Measurements from ENCODE around the gene ABTB1.

The ABTB1 gene

GRCh38 chr3:127688416-127689265 is 15.9 kb downstream of the ABTB1 start:
- DNase-seq (ENCODE audit: extremely low read depth, insufficient read length): no peak
- Histone ChIP-seq H3K4me3 (replicated peaks; ENCODE audit: low read depth, low read length) (no peak overlapping the region), H3K27me3 (replicated peaks; ENCODE audit: control insufficient read depth, insufficient read depth, low read length) (no peaks in the 10 kb centered on the region), H3K36me3 (ENCODE audit: control insufficient read depth, insufficient read depth, low read length) (peaks cover 31% of the 10 kb centered on the region)
- TF ChIP-seq, protein P1, sequence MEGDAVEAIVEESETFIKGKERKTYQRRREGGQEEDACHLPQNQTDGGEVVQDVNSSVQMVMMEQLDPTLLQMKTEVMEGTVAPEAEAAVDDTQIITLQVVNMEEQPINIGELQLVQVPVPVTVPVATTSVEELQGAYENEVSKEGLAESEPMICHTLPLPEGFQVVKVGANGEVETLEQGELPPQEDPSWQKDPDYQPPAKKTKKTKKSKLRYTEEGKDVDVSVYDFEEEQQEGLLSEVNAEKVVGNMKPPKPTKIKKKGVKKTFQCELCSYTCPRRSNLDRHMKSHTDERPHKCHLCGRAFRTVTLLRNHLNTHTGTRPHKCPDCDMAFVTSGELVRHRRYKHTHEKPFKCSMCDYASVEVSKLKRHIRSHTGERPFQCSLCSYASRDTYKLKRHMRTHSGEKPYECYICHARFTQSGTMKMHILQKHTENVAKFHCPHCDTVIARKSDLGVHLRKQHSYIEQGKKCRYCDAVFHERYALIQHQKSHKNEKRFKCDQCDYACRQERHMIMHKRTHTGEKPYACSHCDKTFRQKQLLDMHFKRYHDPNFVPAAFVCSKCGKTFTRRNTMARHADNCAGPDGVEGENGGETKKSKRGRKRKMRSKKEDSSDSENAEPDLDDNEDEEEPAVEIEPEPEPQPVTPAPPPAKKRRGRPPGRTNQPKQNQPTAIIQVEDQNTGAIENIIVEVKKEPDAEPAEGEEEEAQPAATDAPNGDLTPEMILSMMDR (IDR thresholded peaks at IDR 0.05; ENCODE audit: insufficient read depth, low read length, poor library complexity, severe bottlenecking): no peak

DNA sequence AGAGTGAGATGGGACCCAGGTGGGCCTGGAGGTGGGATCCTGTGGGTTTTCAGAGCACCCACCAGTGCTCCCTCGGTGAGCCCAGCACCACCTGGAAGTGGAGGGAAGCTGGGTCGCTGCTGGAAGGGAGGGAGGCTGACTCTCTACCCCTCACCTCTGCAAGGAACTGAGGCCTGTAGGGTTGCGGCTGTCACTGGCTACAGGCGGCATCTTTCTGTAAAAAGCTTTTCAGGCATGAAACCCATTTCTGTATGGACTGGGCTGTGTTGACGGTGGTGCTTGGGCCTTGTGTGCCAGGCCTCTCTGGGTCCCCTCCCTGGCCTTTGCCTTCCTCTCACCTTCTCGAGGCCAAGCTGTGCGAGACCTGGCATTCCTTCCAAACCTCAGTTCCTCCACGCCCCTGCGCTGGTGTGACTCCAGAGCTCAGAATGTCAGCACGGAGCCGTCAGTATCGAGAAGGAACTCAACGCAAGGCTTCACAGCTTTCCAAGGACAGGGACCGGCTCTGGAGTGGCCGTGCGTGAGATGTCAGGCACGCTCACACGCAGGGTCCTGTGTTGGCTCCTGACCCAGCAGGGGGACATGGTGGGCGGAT is 16.6 kb downstream of the ABTB1 start:
- Histone ChIP-seq H3K27me3 (replicated peaks; ENCODE audit: control insufficient read depth, insufficient read depth, low read length) (no peaks in the 10 kb centered on the region), H3K4me3 (replicated peaks; ENCODE audit: low read depth, low read length) (no peak overlapping the region), H3K36me3 (ENCODE audit: control insufficient read depth, insufficient read depth, low read length) (peaks cover 32% of the 10 kb centered on the region)
- TF ChIP-seq, protein P1 (IDR thresholded peaks at IDR 0.05; ENCODE audit: insufficient read depth, low read length, poor library complexity, severe bottlenecking): no peak
- no peak for DNase-seq (ENCODE audit: extremely low read depth, insufficient read length)

DNA sequence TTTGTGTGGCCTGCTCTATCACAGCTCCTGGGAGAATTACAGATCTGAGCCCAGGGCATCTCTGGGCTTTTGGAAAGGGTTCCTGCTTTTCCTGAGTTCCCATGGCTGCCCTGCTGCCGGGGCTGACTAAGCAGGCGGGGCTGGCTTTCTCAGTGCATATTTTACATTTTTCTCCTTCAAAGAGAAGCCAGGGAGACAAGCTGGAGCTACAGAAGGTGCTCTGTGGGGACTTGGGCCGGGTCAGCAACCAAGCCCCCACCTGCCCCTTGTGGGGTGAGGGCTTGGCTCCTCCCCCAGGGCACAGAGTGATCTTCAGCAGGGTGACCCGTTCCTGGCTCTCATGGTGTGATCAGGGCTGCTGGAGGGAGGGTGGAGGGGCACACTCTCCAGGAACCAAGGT is 17.4 kb downstream of the ABTB1 start:
- TF ChIP-seq, protein P1 (IDR thresholded peaks at IDR 0.05; ENCODE audit: insufficient read depth, low read length, poor library complexity, severe bottlenecking): no peak
- H3K27me3 ChIP-seq (replicated peaks; ENCODE audit: control insufficient read depth, insufficient read depth, low read length): no peaks in the 10 kb centered on the region
- no peak overlapping the region for H3K4me3 ChIP-seq (replicated peaks; ENCODE audit: low read depth, low read length)
- peaks cover 37% of the 10 kb centered on the region for H3K36me3 ChIP-seq (ENCODE audit: control insufficient read depth, insufficient read depth, low read length)
- no peak for DNase-seq (ENCODE audit: extremely low read depth, insufficient read length)

- Histone ChIP-seq H3K27me3 (replicated peaks; ENCODE audit: control insufficient read depth, insufficient read depth, low read length) (no peaks in the 10 kb centered on the region), H3K4me3 (replicated peaks; ENCODE audit: low read depth, low read length) (no peak overlapping the region), H3K36me3 (ENCODE audit: control insufficient read depth, insufficient read depth, low read length) (peaks cover 39% of the 10 kb centered on the region)
- TF ChIP-seq, protein P1 (IDR thresholded peaks at IDR 0.05; ENCODE audit: insufficient read depth, low read length, poor library complexity, severe bottlenecking): peak; percentile 56
- no peak for DNase-seq (ENCODE audit: extremely low read depth, insufficient read length)
These were observed 18.2 kb downstream of the ABTB1 start for GRCh38 chr3:127690823-127691452.

DNA sequence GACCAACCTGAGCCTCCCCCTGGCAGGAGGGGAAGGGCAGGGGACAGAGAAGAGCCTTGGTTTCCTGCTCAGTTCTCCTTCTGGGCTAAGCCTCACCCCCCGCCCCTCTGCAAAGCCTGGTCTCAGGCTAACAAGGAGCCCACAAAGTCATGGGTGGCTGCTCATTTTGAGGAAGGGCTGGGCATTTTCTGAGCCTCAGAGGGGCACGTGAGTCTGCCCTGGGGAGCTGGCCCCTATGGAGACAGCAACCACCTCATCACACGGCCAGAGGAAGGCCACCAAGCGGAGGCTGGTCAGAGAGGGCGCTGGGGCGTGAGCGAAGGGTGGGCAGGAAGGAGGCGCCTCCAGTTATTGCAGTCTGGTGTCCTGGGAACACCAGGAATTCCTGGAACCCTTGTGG is 18.7 kb downstream of the ABTB1 start:
- H3K36me3 ChIP-seq (ENCODE audit: control insufficient read depth, insufficient read depth, low read length): peaks cover 39% of the 10 kb centered on the region
- H3K4me3 ChIP-seq (replicated peaks; ENCODE audit: low read depth, low read length): no peak overlapping the region
- TF ChIP-seq, protein P1 (IDR thresholded peaks at IDR 0.05; ENCODE audit: insufficient read depth, low read length, poor library complexity, severe bottlenecking): no peak
- no peaks in the 10 kb centered on the region for H3K27me3 ChIP-seq (replicated peaks; ENCODE audit: control insufficient read depth, insufficient read depth, low read length)
- no peak for DNase-seq (ENCODE audit: extremely low read depth, insufficient read length)
